Cardiac muscle cell (in vitro differentiated cells and primary cell): ENCODE measurements around the gene RAB30. TPM values are rescaled to one million over a fixed set of nuclear protein-coding genes. Genes with fewer than 3 reads are reported as not detected.
"Not testable (repeated sequence)": the region's sequence is repeated elsewhere in the genome, so short reads cannot be mapped to it uniquely, and the experiment has no call there.

Experiments
- DNase-seq, 2 donors: peaks; one replicate each; pipeline versions ENCODE4 v3.0.0 to v3.0.0-alpha.2; 2010 to 2017; ENCODE audit warnings: low read depth in 1 of 2, low spot score in 1 of 2
- H3K27ac ChIP-seq: fragments of 200-600 bp; sonication (generic); 2 replicates; pipeline ENCODE4 v1.5.1; 2016
- H3K27me3 ChIP-seq: fragments of 200-600 bp; sonication (generic); 2 replicates; pipeline ENCODE4 v1.6.0; 2016; ENCODE audit warnings: control low read depth
- H3K36me3 ChIP-seq: fragments of 200-600 bp; sonication (generic); 2 replicates; pipeline ENCODE4 v1.5.1; 2016; ENCODE audit warnings: control low read depth
- H3K4me1 ChIP-seq: fragments of 200-600 bp; sonication (generic); 2 replicates; pipeline ENCODE4 v1.8.1; 2017; ENCODE audit warnings: low read depth, mild to moderate bottlenecking, mixed run types
- H3K4me3 ChIP-seq: fragments of 200-600 bp; sonication (generic); 2 replicates; pipeline ENCODE4 v1.5.1; 2016; ENCODE audit warnings: mild to moderate bottlenecking
- H3K9me3 ChIP-seq: fragments of 200-600 bp; sonication (generic); 2 replicates; pipeline ENCODE4 v1.5.1; 2017; ENCODE audit warnings: low read depth, mild to moderate bottlenecking, control low read depth
- CTCF ChIP-seq: IDR thresholded peaks from 2 replicates; pipeline ENCODE4 v1.5.1; 2012; ENCODE audit warnings: low read depth, mild to moderate bottlenecking, low read length
- polyA plus RNA-seq: library from polyadenylated mRNA; unstranded; fragments of >200 nt; fragmentation: Nextera tagmentation; extraction: Ambion mirVana; gene quantifications from 2 replicates; pipeline ENCODE4 v1.2.1, GENCODE V29; 2016
- total RNA-seq: library from RNA; depleted of rRNA; stranded (reverse); fragments of >200 nt; gene quantifications from 2 replicates; pipeline ENCODE4 v1.2.3, GENCODE V29; 2016

The RAB30 gene
- total and polyA plus RNA-seq, 2 experiments from 2014 or later: 4.3 to 9.8 TPM

DNA sequence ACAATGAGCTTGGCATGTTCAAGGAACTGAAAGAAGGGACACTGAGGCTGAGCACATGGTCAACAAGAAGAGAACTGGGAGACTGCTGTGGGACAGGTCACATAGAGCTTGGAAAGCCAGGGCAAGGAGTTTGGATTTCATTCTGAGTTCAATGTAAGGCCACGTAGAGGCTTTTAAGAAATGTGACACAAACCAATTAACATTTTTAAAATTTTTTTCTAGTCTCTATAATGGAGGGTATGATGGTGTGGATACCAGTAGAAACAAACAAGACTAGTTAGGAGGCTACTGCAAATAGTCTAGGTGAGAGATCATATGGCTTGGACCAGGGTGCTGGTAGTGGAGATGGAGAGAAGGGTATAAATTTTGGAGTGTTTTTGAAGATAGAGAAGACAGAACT, 56.7 kb downstream of the RAB30 start:
- no peak overlapping the region for H3K4me3 ChIP-seq
- H3K9me3 ChIP-seq: no peaks in the 10 kb centered on the region
- TF ChIP-seq CTCF: no peak
- H3K27me3 ChIP-seq: no peaks in the 10 kb centered on the region
- DNase-seq: no peak
- H3K27ac ChIP-seq: no peak overlapping the region
- H3K4me1 ChIP-seq: peaks cover 8% of the 10 kb centered on the region
- H3K36me3 ChIP-seq: no peaks in the 10 kb centered on the region

GRCh38 chr11:83012168-83013067, 59.3 kb downstream of the RAB30 start:
- H3K9me3 ChIP-seq: no peaks in the 10 kb centered on the region
- no peak for TF ChIP-seq CTCF
- no peak for DNase-seq
- no peak overlapping the region for H3K4me3 ChIP-seq
- H3K36me3 ChIP-seq: no peaks in the 10 kb centered on the region
- peak overlapping the region; percentile 47 for H3K27ac ChIP-seq
- peaks cover 18% of the 10 kb centered on the region for H3K4me1 ChIP-seq
- H3K27me3 ChIP-seq: no peaks in the 10 kb centered on the region

- Histone ChIP-seq H3K36me3 (no peaks in the 10 kb centered on the region), H3K27ac (peak overlapping the region; percentile 47), H3K27me3 (no peaks in the 10 kb centered on the region), H3K9me3 (no peaks in the 10 kb centered on the region), H3K4me1 (peaks cover 20% of the 10 kb centered on the region), H3K4me3 (no peak overlapping the region)
- DNase-seq: no peak
- TF ChIP-seq CTCF: no peak
Measured at GRCh38 chr11:83011333-83012167, 60.1 kb downstream of the RAB30 start.

- Histone ChIP-seq H3K27ac (no peak overlapping the region), H3K36me3 (no peaks in the 10 kb centered on the region), H3K4me3 (no peak overlapping the region), H3K9me3 (no peaks in the 10 kb centered on the region), H3K4me1 (peaks cover 25% of the 10 kb centered on the region), H3K27me3 (no peaks in the 10 kb centered on the region)
- TF ChIP-seq CTCF: no peak
- no peak for DNase-seq
Measured at GRCh38 chr11:83009999-83010398, 61.7 kb downstream of the RAB30 start.

DNA sequence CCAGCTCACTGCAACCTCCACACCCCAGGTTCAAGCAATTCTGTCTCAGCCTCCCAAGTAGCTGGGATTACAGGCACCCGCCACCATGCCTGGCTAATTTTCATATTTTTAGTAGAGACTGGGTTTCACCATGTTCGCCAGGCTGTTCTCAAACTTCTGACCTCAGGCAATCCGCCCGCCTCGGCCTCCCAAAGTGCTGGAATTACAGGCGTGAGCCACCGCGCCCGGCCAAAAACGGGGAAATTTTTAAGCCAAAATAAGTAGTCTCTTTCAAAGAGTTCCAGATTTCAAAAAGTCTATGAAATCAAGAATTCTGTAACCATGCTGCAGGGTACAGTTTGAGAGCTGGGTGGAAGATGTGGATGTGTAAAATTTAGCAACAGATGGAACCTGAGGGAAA, 62.6 kb downstream of the RAB30 start:
- not testable (repeated sequence) for H3K36me3 ChIP-seq, H3K27ac ChIP-seq, H3K4me3 ChIP-seq, DNase-seq, H3K9me3 ChIP-seq, H3K27me3 ChIP-seq
- peaks cover 25% of the 10 kb centered on the region for H3K4me1 ChIP-seq

DNA sequence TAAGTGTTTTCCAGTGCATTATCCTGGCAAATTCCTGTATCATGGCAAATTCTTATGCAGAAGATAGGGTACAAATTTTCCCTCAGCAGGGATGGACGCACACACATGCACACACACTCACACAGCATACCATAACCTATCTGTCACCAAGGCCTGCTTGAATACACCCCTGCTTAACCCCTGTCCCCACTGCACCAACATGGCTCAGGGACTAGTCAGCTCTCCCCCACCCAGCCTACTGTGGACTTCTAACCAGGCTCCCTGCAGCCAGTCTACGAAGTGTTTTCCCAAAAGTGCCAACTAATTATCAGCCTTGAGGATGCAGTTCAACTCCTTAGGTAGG, 63.1 kb downstream of the RAB30 start:
- H3K4me1 ChIP-seq: peaks cover 25% of the 10 kb centered on the region
- no peak for TF ChIP-seq CTCF
- H3K9me3 ChIP-seq: no peaks in the 10 kb centered on the region
- H3K27me3 ChIP-seq: no peaks in the 10 kb centered on the region
- DNase-seq: no peak
- no peak overlapping the region for H3K4me3 ChIP-seq
- peak overlapping the region; percentile 78 for H3K27ac ChIP-seq
- no peaks in the 10 kb centered on the region for H3K36me3 ChIP-seq
